Placental epithelial cell (primary cell): ENCODE results near the gene TAAR8. TPM values are rescaled to one million over a fixed set of nuclear protein-coding genes. Genes with fewer than 3 reads are reported as not detected.

Source experiments
- small RNA-seq: library from RNA; depleted of rRNA; stranded (forward); fragments of <200 nt; gene quantifications from one replicate; pipeline ENCODE3, GENCODE V24; 2012
- total RNA-seq: library from RNA; depleted of rRNA; stranded (reverse); fragments of >200 nt; gene quantifications from 2 replicates; pipeline ENCODE4 v1.2.3, GENCODE V29; 2012

TAAR8 gene, protein sequence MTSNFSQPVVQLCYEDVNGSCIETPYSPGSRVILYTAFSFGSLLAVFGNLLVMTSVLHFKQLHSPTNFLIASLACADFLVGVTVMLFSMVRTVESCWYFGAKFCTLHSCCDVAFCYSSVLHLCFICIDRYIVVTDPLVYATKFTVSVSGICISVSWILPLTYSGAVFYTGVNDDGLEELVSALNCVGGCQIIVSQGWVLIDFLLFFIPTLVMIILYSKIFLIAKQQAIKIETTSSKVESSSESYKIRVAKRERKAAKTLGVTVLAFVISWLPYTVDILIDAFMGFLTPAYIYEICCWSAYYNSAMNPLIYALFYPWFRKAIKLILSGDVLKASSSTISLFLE
- total RNA-seq = not detected in 2 replicates

DNA sequence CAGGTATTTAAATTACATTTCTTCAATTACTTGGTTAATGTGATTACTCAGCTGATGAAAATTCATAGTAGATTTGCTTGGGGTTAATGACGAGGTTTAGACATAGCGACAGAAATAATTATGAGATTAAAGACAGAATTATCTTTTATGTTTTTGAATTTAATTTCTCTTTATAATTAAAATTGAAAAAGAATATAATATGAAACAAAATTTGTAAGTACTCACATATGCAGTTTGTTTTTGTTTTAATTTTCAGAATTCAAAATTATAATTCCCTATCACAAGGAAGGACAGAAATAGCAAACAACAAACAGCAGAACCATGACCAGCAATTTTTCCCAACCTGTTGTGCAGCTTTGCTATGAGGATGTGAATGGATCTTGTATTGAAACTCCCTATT is at the start of gene TAAR8:
Gene TAAR8 (plus strand): TSS at position 301 of the 400 bp plus-strand sequence. CDS start 21 bp downstream, at position 322.

DNA sequence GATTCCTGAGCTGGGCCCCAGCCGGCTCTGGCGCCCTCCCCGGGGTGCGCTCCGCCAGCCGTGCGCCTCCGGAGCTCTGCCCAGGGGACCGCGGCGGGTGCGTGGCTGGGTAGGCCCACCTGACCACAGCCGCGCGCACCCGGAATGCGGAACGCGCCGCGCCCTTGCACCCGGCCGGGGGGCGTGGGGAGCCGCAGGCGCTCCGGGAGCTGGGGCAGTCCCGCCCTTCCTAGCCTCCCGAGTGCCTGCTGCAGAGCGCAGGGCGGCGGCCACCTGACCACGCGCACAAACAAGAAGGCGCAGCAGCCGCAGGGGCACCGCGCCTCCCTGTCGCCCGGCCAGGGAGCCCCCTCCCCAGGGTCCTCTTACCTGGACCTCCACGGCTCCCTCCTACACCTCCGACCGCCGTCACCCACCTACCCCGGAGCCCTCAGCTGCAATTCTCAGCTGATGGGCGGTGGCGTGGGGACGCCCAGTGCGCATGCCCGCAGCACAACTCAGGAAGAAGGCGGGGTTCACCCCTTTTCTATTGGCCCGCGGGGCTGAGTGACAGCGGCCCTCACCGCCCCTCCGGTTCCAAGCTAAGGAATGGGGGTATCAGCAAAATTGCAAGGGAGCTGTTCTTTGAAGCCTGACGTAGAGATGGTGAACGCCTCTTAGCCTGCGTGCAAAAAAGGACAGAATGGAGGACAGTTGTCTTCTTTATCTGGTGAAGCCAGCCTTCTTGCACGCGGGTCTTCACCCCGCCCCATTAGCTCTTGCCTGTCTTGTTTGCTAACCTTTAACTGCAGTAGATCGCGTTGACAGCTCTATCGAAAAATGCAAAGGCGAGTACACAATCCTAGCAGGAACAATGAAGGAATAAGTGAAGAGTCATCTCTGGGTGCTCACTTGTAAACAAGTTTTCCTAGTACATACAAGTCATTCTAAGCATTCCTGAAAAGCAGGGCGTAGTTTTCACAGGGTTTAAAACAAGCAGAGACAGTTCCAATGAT is 39.5 kb upstream of the TAAR8 start, which contains the start of gene STX7:
Gene STX7 (minus strand): TSS at position 479 of the 995 bp plus-strand sequence. CDS start 9,586 bp downstream, outside the sequence.

DNA sequence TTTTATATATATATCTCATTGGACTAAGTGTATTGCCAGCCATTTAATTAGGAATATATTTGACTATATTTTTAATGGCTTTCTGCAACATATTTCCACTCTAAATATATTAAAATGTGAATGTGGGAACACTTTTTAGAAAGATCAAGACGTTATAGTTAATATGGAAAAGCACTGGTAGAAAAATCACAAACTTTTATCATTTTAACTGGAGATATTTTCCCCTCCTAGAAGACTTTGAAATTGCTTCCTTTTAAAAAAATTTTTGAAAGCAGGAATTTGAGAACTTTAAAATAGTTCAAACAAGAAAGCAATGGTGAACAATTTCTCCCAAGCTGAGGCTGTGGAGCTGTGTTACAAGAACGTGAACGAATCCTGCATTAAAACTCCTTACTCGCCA is 14.5 kb upstream of the TAAR8 start, which contains the start of gene TAAR9:
Gene TAAR9 (plus strand): TSS at position 301 of the 400 bp plus-strand sequence. CDS start 13 bp downstream, at position 314.

GRCh38 chr6:132570221-132570777 is 17.8 kb downstream of the TAAR8 start, which contains the start of gene TAAR6:
Gene TAAR6 (plus strand): TSS chr6:132570322. CDS start chr6:132570322, 0 bp downstream.

DNA sequence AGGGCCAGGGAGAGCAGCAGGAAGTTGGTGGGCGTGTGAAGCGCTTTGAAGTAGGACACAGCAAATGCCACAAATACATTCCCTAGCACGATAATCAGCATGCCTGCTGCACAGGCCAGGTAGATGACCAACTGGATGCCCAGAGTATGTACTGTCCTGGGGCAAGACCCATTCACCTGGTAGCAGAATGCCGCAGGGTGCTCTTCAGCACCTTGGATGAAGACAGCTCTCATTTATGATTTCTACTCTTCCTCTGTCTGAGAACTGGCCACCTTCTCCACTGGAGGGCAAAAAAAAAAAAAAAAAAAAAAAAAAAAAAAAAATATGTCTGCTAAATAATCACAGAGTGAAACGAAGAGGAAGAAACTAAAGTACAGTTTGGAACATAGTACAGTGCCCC is 37.0 kb downstream of the TAAR8 start, which contains the start of gene TAAR5:
Gene TAAR5 (minus strand): TSS at position 288 of the 400 bp plus-strand sequence. CDS start 55 bp downstream, at position 233.

Small RNA genes within 50 kb of the gene (small RNA-seq; reads per million reads assigned to genes)
- gene TAAR7P = not detected

Other genes with a start within 250 kb of the TAAR8 start
- 71.0 and 119 TPM in 2 replicates for gene MOXD1, start 151.2 kb upstream of the TAAR8 start, total RNA-seq
- gene STX7, start 39.6 kb upstream of the TAAR8 start, total RNA-seq = 20.0 and 55.7 TPM in 2 replicates
- gene TAAR9, start 14.4 kb upstream of the TAAR8 start, total RNA-seq = not detected in 2 replicates
- gene TAAR6, start 17.6 kb downstream of the TAAR8 start, total RNA-seq = not detected in 2 replicates
- not detected in 2 replicates for gene TAAR5, start 37.1 kb downstream of the TAAR8 start, total RNA-seq
- not detected in 2 replicates for gene TAAR2, start 71.6 kb downstream of the TAAR8 start, total RNA-seq
- not detected in 2 replicates for gene TAAR1, start 106.5 kb downstream of the TAAR8 start, total RNA-seq
- gene VNN1, start 161.4 kb downstream of the TAAR8 start, total RNA-seq = not detected in 2 replicates
- gene VNN2, start 205.2 kb downstream of the TAAR8 start, total RNA-seq = not detected in 2 replicates
- 5.1 and 9.7 TPM in 2 replicates for gene SLC18B1, start 246.0 kb downstream of the TAAR8 start, total RNA-seq